ENCODE measurements around the gene GLS2.

GRCh38 chr12:56451147-56451546 lies 36.8 kb downstream of the GLS2 start:
- no peak for TF ChIP-seq CTCF (IDR thresholded peaks at IDR 0.05)
- TF ChIP-seq SMC3 (IDR thresholded peaks at IDR 0.05), result no peak
- TF ChIP-seq RARB (CRISPR knock-in tag; IDR thresholded peaks at IDR 0.05), result no peak

Measured in A549 (cell line).